ENCODE results near the gene SH3GL1.

Gene SH3GL1

GRCh38 chr19:4430760-4431159 lies 30.4 kb upstream of the SH3GL1 start:
- Histone ChIP-seq H3K4me1 (ENCODE audit: insufficient read depth, low read length) (no peaks in the 10 kb centered on the region), H3K79me2 (ENCODE audit: insufficient read depth, low read length) (peaks cover 59% of the 10 kb centered on the region), H3K4me2 (ENCODE audit: insufficient read depth, low read length) (no peak overlapping the region), H2AFZ (ENCODE audit: low read depth, low read length) (no peak overlapping the region), H3K27ac (ENCODE audit: low read length) (no peak overlapping the region), H3K4me3 (ENCODE audit: low read depth in 1 of 2, low read length in 2 of 2) (no peak overlapping the region), H3K27me3 (ENCODE audit: insufficient read depth, low read length, poor library complexity) (no peaks in the 10 kb centered on the region), H3K36me3 (ENCODE audit: insufficient read depth, low read length) (peaks cover 89% of the 10 kb centered on the region), H4K20me1 (ENCODE audit: insufficient read depth, low read length) (peaks cover 56% of the 10 kb centered on the region), H3K9me3 (ENCODE audit: insufficient read depth, low read length, severe bottlenecking) (no peaks in the 10 kb centered on the region), H3K9ac (ENCODE audit: low read depth, low read length) (no peak overlapping the region)
- TF ChIP-seq, protein P1, sequence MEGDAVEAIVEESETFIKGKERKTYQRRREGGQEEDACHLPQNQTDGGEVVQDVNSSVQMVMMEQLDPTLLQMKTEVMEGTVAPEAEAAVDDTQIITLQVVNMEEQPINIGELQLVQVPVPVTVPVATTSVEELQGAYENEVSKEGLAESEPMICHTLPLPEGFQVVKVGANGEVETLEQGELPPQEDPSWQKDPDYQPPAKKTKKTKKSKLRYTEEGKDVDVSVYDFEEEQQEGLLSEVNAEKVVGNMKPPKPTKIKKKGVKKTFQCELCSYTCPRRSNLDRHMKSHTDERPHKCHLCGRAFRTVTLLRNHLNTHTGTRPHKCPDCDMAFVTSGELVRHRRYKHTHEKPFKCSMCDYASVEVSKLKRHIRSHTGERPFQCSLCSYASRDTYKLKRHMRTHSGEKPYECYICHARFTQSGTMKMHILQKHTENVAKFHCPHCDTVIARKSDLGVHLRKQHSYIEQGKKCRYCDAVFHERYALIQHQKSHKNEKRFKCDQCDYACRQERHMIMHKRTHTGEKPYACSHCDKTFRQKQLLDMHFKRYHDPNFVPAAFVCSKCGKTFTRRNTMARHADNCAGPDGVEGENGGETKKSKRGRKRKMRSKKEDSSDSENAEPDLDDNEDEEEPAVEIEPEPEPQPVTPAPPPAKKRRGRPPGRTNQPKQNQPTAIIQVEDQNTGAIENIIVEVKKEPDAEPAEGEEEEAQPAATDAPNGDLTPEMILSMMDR (IDR thresholded peaks at IDR 0.05; ENCODE audit: borderline replicate concordance, extremely low read depth, low read length, poor library complexity, severe bottlenecking) = no peak
- no peak for TF ChIP-seq EZH2 (IDR thresholded peaks at IDR 0.05; ENCODE audit: borderline replicate concordance, low read depth, low read length, severe bottlenecking)
- DNase-seq = no peak
- ATAC-seq (ENCODE audit: insufficient read depth, low read depth) = no peak

DNA sequence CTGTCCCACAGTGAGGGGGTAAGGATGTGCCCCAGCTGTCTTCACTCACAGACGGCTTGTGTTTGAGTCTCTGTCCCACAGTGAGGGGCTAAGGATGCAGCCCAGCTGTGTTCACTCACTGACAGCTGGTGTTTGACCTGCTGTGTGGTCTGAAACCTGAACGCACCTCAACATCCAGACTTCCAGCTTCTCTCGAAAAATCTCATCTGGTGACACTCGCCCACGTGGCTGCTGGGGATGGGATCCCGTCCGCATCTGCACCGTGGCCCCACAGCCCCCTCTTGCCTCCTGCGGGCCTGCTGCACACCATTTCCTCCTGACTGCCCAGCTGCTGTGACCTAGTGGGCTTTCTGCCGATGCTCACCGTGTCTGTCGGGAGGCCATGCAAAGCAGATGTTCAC lies 29.4 kb upstream of the SH3GL1 start:
- DNase-seq = no peak
- H3K9ac ChIP-seq (ENCODE audit: low read depth, low read length) = no peak overlapping the region
- no peaks in the 10 kb centered on the region for H3K27me3 ChIP-seq (ENCODE audit: insufficient read depth, low read length, poor library complexity)
- H3K4me2 ChIP-seq (ENCODE audit: insufficient read depth, low read length) = no peak overlapping the region
- ATAC-seq (ENCODE audit: insufficient read depth, low read depth) = no peak
- no peak overlapping the region for H2AFZ ChIP-seq (ENCODE audit: low read depth, low read length)
- peaks cover 90% of the 10 kb centered on the region for H3K36me3 ChIP-seq (ENCODE audit: insufficient read depth, low read length)
- H4K20me1 ChIP-seq (ENCODE audit: insufficient read depth, low read length) = peaks cover 54% of the 10 kb centered on the region
- no peaks in the 10 kb centered on the region for H3K4me1 ChIP-seq (ENCODE audit: insufficient read depth, low read length)
- no peak overlapping the region for H3K4me3 ChIP-seq (ENCODE audit: low read depth in 1 of 2, low read length in 2 of 2)
- H3K9me3 ChIP-seq (ENCODE audit: insufficient read depth, low read length, severe bottlenecking) = no peaks in the 10 kb centered on the region
- no peak for TF ChIP-seq EZH2 (IDR thresholded peaks at IDR 0.05; ENCODE audit: borderline replicate concordance, low read depth, low read length, severe bottlenecking)
- TF ChIP-seq, protein P1 (IDR thresholded peaks at IDR 0.05; ENCODE audit: borderline replicate concordance, extremely low read depth, low read length, poor library complexity, severe bottlenecking) = no peak
- peaks cover 60% of the 10 kb centered on the region for H3K79me2 ChIP-seq (ENCODE audit: insufficient read depth, low read length)
- H3K27ac ChIP-seq (ENCODE audit: low read length) = no peak overlapping the region

DNA sequence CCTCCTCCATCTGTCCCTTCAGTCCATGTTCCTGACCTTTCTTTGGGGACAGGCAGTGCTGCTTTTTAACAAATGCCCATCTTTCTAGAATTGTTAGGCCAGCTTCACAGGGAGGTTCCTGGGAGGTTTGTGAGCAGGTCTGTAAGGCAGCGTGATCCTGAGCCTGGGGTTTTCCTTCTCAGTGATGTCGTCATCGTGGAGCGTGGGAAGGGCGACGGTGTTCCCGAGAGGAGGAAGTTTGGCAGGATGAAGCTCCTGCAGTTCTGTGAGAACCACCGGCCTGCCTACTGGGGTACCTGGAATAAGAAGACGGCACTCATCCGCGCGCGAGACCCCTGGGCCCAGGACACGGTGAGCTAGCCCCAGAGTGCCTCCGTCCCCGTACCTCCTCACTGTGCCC lies 28.9 kb upstream of the SH3GL1 start:
- Histone ChIP-seq H3K9ac (ENCODE audit: low read depth, low read length) (no peak overlapping the region), H4K20me1 (ENCODE audit: insufficient read depth, low read length) (peaks cover 50% of the 10 kb centered on the region), H3K79me2 (ENCODE audit: insufficient read depth, low read length) (peaks cover 56% of the 10 kb centered on the region), H3K4me2 (ENCODE audit: insufficient read depth, low read length) (no peak overlapping the region), H3K36me3 (ENCODE audit: insufficient read depth, low read length) (peaks cover 90% of the 10 kb centered on the region), H2AFZ (ENCODE audit: low read depth, low read length) (no peak overlapping the region), H3K9me3 (ENCODE audit: insufficient read depth, low read length, severe bottlenecking) (no peaks in the 10 kb centered on the region), H3K27ac (ENCODE audit: low read length) (no peak overlapping the region), H3K27me3 (ENCODE audit: insufficient read depth, low read length, poor library complexity) (no peaks in the 10 kb centered on the region), H3K4me3 (ENCODE audit: low read depth in 1 of 2, low read length in 2 of 2) (no peak overlapping the region), H3K4me1 (ENCODE audit: insufficient read depth, low read length) (no peaks in the 10 kb centered on the region)
- ATAC-seq (ENCODE audit: insufficient read depth, low read depth) (no peak), DNase-seq (no peak)
- TF ChIP-seq EZH2 (IDR thresholded peaks at IDR 0.05; ENCODE audit: borderline replicate concordance, low read depth, low read length, severe bottlenecking) = no peak
- TF ChIP-seq, protein P1 (IDR thresholded peaks at IDR 0.05; ENCODE audit: borderline replicate concordance, extremely low read depth, low read length, poor library complexity, severe bottlenecking) = no peak

All from DND-41 (cell line).